ENCODE measurements around the gene MID1. TPM values are rescaled to one million over a fixed set of nuclear protein-coding genes. Genes with fewer than 3 reads are reported as not detected.
A peak's percentile ranks its signal among the peaks of the same experiment; 100 is the strongest.

MID1 gene
- total RNA-seq, 6 experiments from 2014 or later: 17.9 to 21.8 (median 18.6) TPM

GRCh38 chrX:10555846-10556245 lies 64.5 kb downstream of the MID1 start:
- no peaks in the 10 kb centered on the region for H3K4me1 Mint-ChIP-seq (ENCODE audit: low read depth)
- no peak overlapping the region for H3K27ac Mint-ChIP-seq
- peaks cover 2% of the 10 kb centered on the region for H3K27me3 Mint-ChIP-seq (ENCODE audit: insufficient read depth)
- H3K4me3 Mint-ChIP-seq: no peak overlapping the region
- no peaks in the 10 kb centered on the region for H3K9me3 Mint-ChIP-seq
- no peaks in the 10 kb centered on the region for H3K36me3 Mint-ChIP-seq (ENCODE audit: low read depth)
- no peak for TF ChIP-seq CTCF (IDR thresholded peaks at IDR 0.05)
- DNase-seq: no peak

- H3K27ac Mint-ChIP-seq: no peak overlapping the region
- H3K4me1 Mint-ChIP-seq (ENCODE audit: low read depth): peaks cover under 1% of the 10 kb centered on the region; the same call in 1 of the 2 replicates
- TF ChIP-seq CTCF (IDR thresholded peaks at IDR 0.05): no peak
- peaks cover 2% of the 10 kb centered on the region for H3K27me3 Mint-ChIP-seq (ENCODE audit: insufficient read depth)
- H3K4me3 Mint-ChIP-seq: no peak overlapping the region
- no peaks in the 10 kb centered on the region for H3K9me3 Mint-ChIP-seq
- no peaks in the 10 kb centered on the region for H3K36me3 Mint-ChIP-seq (ENCODE audit: low read depth)
- DNase-seq: no peak
Observed at GRCh38 chrX:10554612-10555270, 65.6 kb downstream of the MID1 start.

GRCh38 chrX:10549280-10549679 lies 71.1 kb downstream of the MID1 start:
- Mint-ChIP-seq H3K27me3 (ENCODE audit: insufficient read depth) (no peaks in the 10 kb centered on the region), H3K4me3 (no peak overlapping the region), H3K9me3 (no peaks in the 10 kb centered on the region), H3K36me3 (ENCODE audit: low read depth) (no peaks in the 10 kb centered on the region), H3K27ac (peak overlapping the region; percentile 21; the same call in 1 of the 2 replicates), H3K4me1 (ENCODE audit: low read depth) (peaks cover 27% of the 10 kb centered on the region)
- no peak for TF ChIP-seq CTCF (IDR thresholded peaks at IDR 0.05)
- DNase-seq: peak; percentile 49

- DNase-seq: no peak
- TF ChIP-seq CTCF (IDR thresholded peaks at IDR 0.05): no peak
- Mint-ChIP-seq H3K36me3 (ENCODE audit: low read depth) (no peaks in the 10 kb centered on the region), H3K27me3 (ENCODE audit: insufficient read depth) (no peaks in the 10 kb centered on the region), H3K27ac (peak overlapping the region; percentile 44), H3K4me3 (no peak overlapping the region; the same call in 1 of the 2 replicates), H3K4me1 (ENCODE audit: low read depth) (peaks cover 30% of the 10 kb centered on the region), H3K9me3 (no peaks in the 10 kb centered on the region)
Observed at GRCh38 chrX:10548688-10549087, 71.7 kb downstream of the MID1 start.

GRCh38 chrX:10545882-10546281 lies 74.5 kb downstream of the MID1 start:
- no peak for DNase-seq
- no peak overlapping the region for H3K4me3 Mint-ChIP-seq

More at GRCh38 chrX:10545882-10546281, 74.5 kb downstream of the MID1 start:
- H3K36me3 Mint-ChIP-seq (ENCODE audit: low read depth): no peaks in the 10 kb centered on the region
- H3K27ac Mint-ChIP-seq: no peak overlapping the region
- TF ChIP-seq CTCF (IDR thresholded peaks at IDR 0.05): no peak
- H3K27me3 Mint-ChIP-seq (ENCODE audit: insufficient read depth): no peaks in the 10 kb centered on the region
- peaks cover 30% of the 10 kb centered on the region for H3K4me1 Mint-ChIP-seq (ENCODE audit: low read depth)
- no peaks in the 10 kb centered on the region for H3K9me3 Mint-ChIP-seq
